Measurements from ENCODE around the gene LYRM4. TPM values are rescaled to one million over a fixed set of nuclear protein-coding genes. Genes with fewer than 3 reads are reported as not detected.

LYRM4 gene
- total and polyA plus RNA-seq, 4 donors = 18.3 to 43.8 (median 39.3) TPM

- Histone ChIP-seq H3K36me3 (ENCODE audit: control insufficient read depth, insufficient read depth, low read length) (no peaks in the 10 kb centered on the region), H3K27ac (ENCODE audit: low read depth, low read length) (no peak overlapping the region), H3K27me3 (ENCODE audit: control insufficient read depth, insufficient read depth, low read length) (peaks cover 34% of the 10 kb centered on the region), H3K4me3 (ENCODE audit: low read depth, low read length) (peak overlapping the region; percentile 50), H3K9me3 (ENCODE audit: control insufficient read depth, insufficient read depth, low read length) (no peaks in the 10 kb centered on the region), H3K4me1 (ENCODE audit: control insufficient read depth, insufficient read depth, low read length) (peaks cover 34% of the 10 kb centered on the region)
- DNase-seq (ENCODE audit: low read depth in 4 of 6, low spot score in 6 of 6) = peak in 3 of 6 donors; percentile 11 to 71 (median 62)
- WGBS (ENCODE audit: insufficient coverage) = under 1% methylated on average over 74 of the region's 74 CpGs
Observed at GRCh38 chr6:5085648-5086293, 175.0 kb downstream of the LYRM4 start.

- no peaks in the 10 kb centered on the region for H3K9me3 ChIP-seq (ENCODE audit: control insufficient read depth, insufficient read depth, low read length)
- peak within 1 kb of the TSS; percentile 67 for H3K27ac ChIP-seq (ENCODE audit: low read depth, low read length)
- under 1% methylated on average over 83 of the region's 83 CpGs for WGBS (ENCODE audit: insufficient coverage)
- DNase-seq (ENCODE audit: low read depth in 4 of 6, low spot score in 6 of 6) = peak in 3 of 6 donors; percentile 11 to 74 (median 36)
- H3K4me3 ChIP-seq (ENCODE audit: low read depth, low read length) = peak within 1 kb of the TSS; percentile 50
- no peaks in the 10 kb centered on the region for H3K36me3 ChIP-seq (ENCODE audit: control insufficient read depth, insufficient read depth, low read length)
- H3K27me3 ChIP-seq (ENCODE audit: control insufficient read depth, insufficient read depth, low read length) = peaks cover 34% of the 10 kb centered on the region
- peaks cover 30% of the 10 kb centered on the region for H3K4me1 ChIP-seq (ENCODE audit: control insufficient read depth, insufficient read depth, low read length)
Observed at GRCh38 chr6:5084781-5085647, 175.7 kb downstream of the LYRM4 start, which contains the start of gene PPP1R3G. PPP1R3G (plus strand) TSS chr6:5085341; CDS start chr6:5085486, 145 bp downstream.

- peak overlapping the region; percentile 67 for H3K27ac ChIP-seq (ENCODE audit: low read depth, low read length)
Observed at GRCh38 chr6:5084360-5084780, 176.4 kb downstream of the LYRM4 start.

GRCh38 chr6:5083813-5084359 is 176.9 kb downstream of the LYRM4 start:
- H3K4me1 ChIP-seq (ENCODE audit: control insufficient read depth, insufficient read depth, low read length) = peaks cover 30% of the 10 kb centered on the region
- no peak overlapping the region for H3K4me3 ChIP-seq (ENCODE audit: low read depth, low read length)
- peaks cover 34% of the 10 kb centered on the region for H3K27me3 ChIP-seq (ENCODE audit: control insufficient read depth, insufficient read depth, low read length)
- H3K27ac ChIP-seq (ENCODE audit: low read depth, low read length) = no peak overlapping the region
- 42% methylated on average over 13 of the region's 18 CpGs for WGBS (ENCODE audit: insufficient coverage)
- DNase-seq (ENCODE audit: low read depth in 4 of 6, low spot score in 6 of 6) = no peak
- H3K36me3 ChIP-seq (ENCODE audit: control insufficient read depth, insufficient read depth, low read length) = no peaks in the 10 kb centered on the region
- no peaks in the 10 kb centered on the region for H3K9me3 ChIP-seq (ENCODE audit: control insufficient read depth, insufficient read depth, low read length)

More at GRCh38 chr6:5084360-5084780, 176.4 kb downstream of the LYRM4 start:
- under 1% methylated on average over 56 of the region's 57 CpGs for WGBS (ENCODE audit: insufficient coverage)
- Histone ChIP-seq H3K4me1 (ENCODE audit: control insufficient read depth, insufficient read depth, low read length) (peaks cover 30% of the 10 kb centered on the region), H3K9me3 (ENCODE audit: control insufficient read depth, insufficient read depth, low read length) (no peaks in the 10 kb centered on the region), H3K36me3 (ENCODE audit: control insufficient read depth, insufficient read depth, low read length) (no peaks in the 10 kb centered on the region), H3K4me3 (ENCODE audit: low read depth, low read length) (peak overlapping the region; percentile 50), H3K27me3 (ENCODE audit: control insufficient read depth, insufficient read depth, low read length) (peaks cover 34% of the 10 kb centered on the region)
- DNase-seq (ENCODE audit: low read depth in 4 of 6, low spot score in 6 of 6) = no peak

- Histone ChIP-seq H3K36me3 (ENCODE audit: control insufficient read depth, insufficient read depth, low read length) (no peaks in the 10 kb centered on the region), H3K27ac (ENCODE audit: low read depth, low read length) (no peak overlapping the region), H3K9me3 (ENCODE audit: control insufficient read depth, insufficient read depth, low read length) (no peaks in the 10 kb centered on the region), H3K27me3 (ENCODE audit: control insufficient read depth, insufficient read depth, low read length) (peaks cover 34% of the 10 kb centered on the region), H3K4me1 (ENCODE audit: control insufficient read depth, insufficient read depth, low read length) (peaks cover 30% of the 10 kb centered on the region), H3K4me3 (ENCODE audit: low read depth, low read length) (no peak overlapping the region)
- 50% methylated on average over 4 of the region's 4 CpGs for WGBS (ENCODE audit: insufficient coverage)
- DNase-seq (ENCODE audit: low read depth in 4 of 6, low spot score in 6 of 6) = no peak
Observed at GRCh38 chr6:5083307-5083583, 177.5 kb downstream of the LYRM4 start.

GRCh38 chr6:5082487-5083306 is 178.1 kb downstream of the LYRM4 start:
- Histone ChIP-seq H3K4me3 (ENCODE audit: low read depth, low read length) (no peak overlapping the region), H3K27ac (ENCODE audit: low read depth, low read length) (no peak overlapping the region), H3K36me3 (ENCODE audit: control insufficient read depth, insufficient read depth, low read length) (no peaks in the 10 kb centered on the region), H3K4me1 (ENCODE audit: control insufficient read depth, insufficient read depth, low read length) (peaks cover 27% of the 10 kb centered on the region), H3K9me3 (ENCODE audit: control insufficient read depth, insufficient read depth, low read length) (no peaks in the 10 kb centered on the region), H3K27me3 (ENCODE audit: control insufficient read depth, insufficient read depth, low read length) (peaks cover 33% of the 10 kb centered on the region)
- 87% methylated on average over 9 of the region's 12 CpGs for whole genome bisulfite sequencing (ENCODE audit: insufficient coverage)
- DNase-seq (ENCODE audit: low read depth in 4 of 6, low spot score in 6 of 6) = no peak

- no peak overlapping the region for H3K27ac ChIP-seq (ENCODE audit: low read depth, low read length)
- peaks cover 25% of the 10 kb centered on the region for H3K27me3 ChIP-seq (ENCODE audit: control insufficient read depth, insufficient read depth, low read length)
- no peak for DNase-seq (ENCODE audit: low read depth in 4 of 6, low spot score in 6 of 6)
- H3K36me3 ChIP-seq (ENCODE audit: control insufficient read depth, insufficient read depth, low read length) = no peaks in the 10 kb centered on the region
- no peaks in the 10 kb centered on the region for H3K9me3 ChIP-seq (ENCODE audit: control insufficient read depth, insufficient read depth, low read length)
- H3K4me3 ChIP-seq (ENCODE audit: low read depth, low read length) = no peak overlapping the region
- peaks cover 21% of the 10 kb centered on the region for H3K4me1 ChIP-seq (ENCODE audit: control insufficient read depth, insufficient read depth, low read length)
- 100% methylated on average over 3 of the region's 4 CpGs for WGBS (ENCODE audit: insufficient coverage)
Observed at GRCh38 chr6:5081955-5082354, 178.8 kb downstream of the LYRM4 start.

- no peak overlapping the region for H3K27ac ChIP-seq (ENCODE audit: low read depth, low read length)
- H3K4me3 ChIP-seq (ENCODE audit: low read depth, low read length) = no peak overlapping the region
- peaks cover 18% of the 10 kb centered on the region for H3K27me3 ChIP-seq (ENCODE audit: control insufficient read depth, insufficient read depth, low read length)
- H3K9me3 ChIP-seq (ENCODE audit: control insufficient read depth, insufficient read depth, low read length) = no peaks in the 10 kb centered on the region
- no peaks in the 10 kb centered on the region for H3K36me3 ChIP-seq (ENCODE audit: control insufficient read depth, insufficient read depth, low read length)
- WGBS (ENCODE audit: insufficient coverage) = 94% methylated on average over 2 of the region's 3 CpGs
- no peak for DNase-seq (ENCODE audit: low read depth in 4 of 6, low spot score in 6 of 6)
- peaks cover 14% of the 10 kb centered on the region for H3K4me1 ChIP-seq (ENCODE audit: control insufficient read depth, insufficient read depth, low read length)
Observed at GRCh38 chr6:5081182-5081581, 179.6 kb downstream of the LYRM4 start.

- 55% methylated on average over 2 of the region's 3 CpGs for WGBS (ENCODE audit: insufficient coverage)
- no peaks in the 10 kb centered on the region for H3K9me3 ChIP-seq (ENCODE audit: control insufficient read depth, insufficient read depth, low read length)
- no peak for DNase-seq (ENCODE audit: low read depth in 4 of 6, low spot score in 6 of 6)
- H3K36me3 ChIP-seq (ENCODE audit: control insufficient read depth, insufficient read depth, low read length) = no peaks in the 10 kb centered on the region
- no peak overlapping the region for H3K27ac ChIP-seq (ENCODE audit: low read depth, low read length)
- no peak overlapping the region for H3K4me3 ChIP-seq (ENCODE audit: low read depth, low read length)
- H3K27me3 ChIP-seq (ENCODE audit: control insufficient read depth, insufficient read depth, low read length) = peaks cover 16% of the 10 kb centered on the region
- peaks cover 11% of the 10 kb centered on the region for H3K4me1 ChIP-seq (ENCODE audit: control insufficient read depth, insufficient read depth, low read length)
Observed at GRCh38 chr6:5080574-5080973, 180.2 kb downstream of the LYRM4 start.
